ENCODE data around the gene CRADD.

The CRADD gene

GRCh38 chr12:93808169-93808899 lies 131.2 kb downstream of the CRADD start:
- ATAC-seq = no peak

GRCh38 chr12:93812626-93813025 lies 135.5 kb downstream of the CRADD start:
- DNase-seq = no peak

More at GRCh38 chr12:93808169-93808899, 131.2 kb downstream of the CRADD start:
- no peak for DNase-seq

GRCh38 chr12:93813186-93813585 lies 136.0 kb downstream of the CRADD start:
- ATAC-seq = no peak

More at GRCh38 chr12:93812626-93813025, 135.5 kb downstream of the CRADD start:
- no peak for ATAC-seq

GRCh38 chr12:93813972-93814821 lies 137.0 kb downstream of the CRADD start:
- ATAC-seq (no peak), DNase-seq (no peak)

More at GRCh38 chr12:93813186-93813585, 136.0 kb downstream of the CRADD start:
- DNase-seq = no peak

- no peak for ATAC-seq
- DNase-seq = no peak
These were observed 141.4 kb downstream of the CRADD start for GRCh38 chr12:93818488-93819049.

- DNase-seq = no peak
- no peak for ATAC-seq
These were observed 141.9 kb downstream of the CRADD start for GRCh38 chr12:93819050-93819491.

- ATAC-seq (no peak), DNase-seq (no peak)
These were observed 146.6 kb downstream of the CRADD start for GRCh38 chr12:93823616-93824391.

GRCh38 chr12:93824514-93825500 lies 147.6 kb downstream of the CRADD start:
- DNase-seq (no peak), ATAC-seq (no peak)

- ATAC-seq = no peak
- no peak for DNase-seq
These were observed 148.3 kb downstream of the CRADD start for GRCh38 chr12:93825501-93825888.

- DNase-seq (no peak), ATAC-seq (no peak)
These were observed 148.9 kb downstream of the CRADD start for GRCh38 chr12:93825931-93826555.

GRCh38 chr12:93827179-93827578 lies 150.0 kb downstream of the CRADD start:
- DNase-seq (no peak), ATAC-seq (no peak)

GRCh38 chr12:93827669-93828068 lies 150.5 kb downstream of the CRADD start:
- DNase-seq (no peak), ATAC-seq (no peak)

GRCh38 chr12:93829016-93829415 lies 151.8 kb downstream of the CRADD start:
- ATAC-seq = no peak

GRCh38 chr12:93831374-93831773 lies 154.2 kb downstream of the CRADD start:
- ATAC-seq (no peak), DNase-seq (no peak)

More at GRCh38 chr12:93829016-93829415, 151.8 kb downstream of the CRADD start:
- DNase-seq = no peak

- DNase-seq = no peak
- ATAC-seq = no peak
These were observed 155.0 kb downstream of the CRADD start for GRCh38 chr12:93832131-93832530.

- no peak for ATAC-seq
- DNase-seq = no peak
These were observed 156.8 kb downstream of the CRADD start for GRCh38 chr12:93833946-93834345.

GRCh38 chr12:93836620-93837260 lies 159.6 kb downstream of the CRADD start:
- no peak for ATAC-seq

GRCh38 chr12:93838193-93838592 lies 161.0 kb downstream of the CRADD start:
- DNase-seq (no peak), ATAC-seq (no peak)

More at GRCh38 chr12:93836620-93837260, 159.6 kb downstream of the CRADD start:
- DNase-seq = no peak

GRCh38 chr12:93839064-93839463 lies 161.9 kb downstream of the CRADD start:
- DNase-seq = no peak
- ATAC-seq = no peak

- no peak for DNase-seq
- no peak for ATAC-seq
These were observed 164.5 kb downstream of the CRADD start for GRCh38 chr12:93841671-93842070.
